Measurements from ENCODE around the gene FAM229B. TPM values are rescaled to one million over a fixed set of nuclear protein-coding genes. Genes with fewer than 3 reads are reported as not detected.
"Not testable (repeated sequence)": the region's sequence is repeated elsewhere in the genome, so short reads cannot be mapped to it uniquely, and the experiment has no call there.

Gene FAM229B
- total RNA-seq, 1 donor: 11.6 TPM

GRCh38 chr6:112049026-112049799, 38.2 kb upstream of the FAM229B start:
- Histone ChIP-seq H3K27ac (ENCODE audit: low read depth, low read length) (no peak overlapping the region), H3K4me3 (ENCODE audit: insufficient read depth, low read length) (no peak overlapping the region), H2AFZ (ENCODE audit: low read length) (peak overlapping the region; percentile 58), H3K79me2 (ENCODE audit: insufficient read depth, low read length) (no peaks in the 10 kb centered on the region), H3K27me3 (ENCODE audit: insufficient read depth, low read length) (no peaks in the 10 kb centered on the region), H4K20me1 (ENCODE audit: insufficient read depth, low read length) (no peaks in the 10 kb centered on the region), H3K36me3 (ENCODE audit: insufficient read depth, low read length) (no peaks in the 10 kb centered on the region), H3K9me3 (ENCODE audit: low read depth, low read length) (no peaks in the 10 kb centered on the region), H3K4me1 (ENCODE audit: insufficient read depth, low read length) (peaks cover 14% of the 10 kb centered on the region), H3K4me2 (ENCODE audit: insufficient read depth, low read length) (no peak overlapping the region)
- DNase-seq (ENCODE audit: insufficient read length, low spot score, missing footprints): peak; percentile 37
- no peak for TF ChIP-seq CTCF (IDR thresholded peaks at IDR 0.05; ENCODE audit: extremely low read depth, low read depth, low read length)

- H3K4me2 ChIP-seq (ENCODE audit: insufficient read depth, low read length): no peak overlapping the region
- H3K36me3 ChIP-seq (ENCODE audit: insufficient read depth, low read length): no peaks in the 10 kb centered on the region
Measured at GRCh38 chr6:112049996-112050395, 37.4 kb upstream of the FAM229B start.

DNA sequence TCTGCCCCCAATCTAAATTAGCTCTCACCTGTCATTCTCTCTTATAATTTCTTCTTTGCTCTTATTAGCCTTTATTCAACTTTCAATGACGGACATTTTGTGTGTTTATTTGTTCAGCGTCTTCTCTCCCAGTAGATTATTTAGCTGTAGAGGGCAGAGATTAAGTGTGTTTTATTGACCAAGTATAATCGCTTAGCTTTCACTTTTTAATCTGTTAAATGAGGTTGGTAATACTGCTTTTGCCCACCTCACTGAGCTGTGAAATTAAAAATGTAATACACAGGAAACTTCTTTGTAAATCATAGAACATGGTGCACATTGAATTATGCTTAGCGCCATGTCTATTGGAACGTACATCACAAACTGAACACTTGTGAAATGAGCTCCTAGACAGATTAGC, 37.0 kb upstream of the FAM229B start:
- no peak overlapping the region for H3K4me2 ChIP-seq (ENCODE audit: insufficient read depth, low read length)
- H4K20me1 ChIP-seq (ENCODE audit: insufficient read depth, low read length): no peaks in the 10 kb centered on the region
- no peaks in the 10 kb centered on the region for H3K36me3 ChIP-seq (ENCODE audit: insufficient read depth, low read length)
- no peak overlapping the region for H3K27ac ChIP-seq (ENCODE audit: low read depth, low read length)
- no peak overlapping the region for H3K4me3 ChIP-seq (ENCODE audit: insufficient read depth, low read length)
- no peaks in the 10 kb centered on the region for H3K9me3 ChIP-seq (ENCODE audit: low read depth, low read length)
- TF ChIP-seq CTCF (IDR thresholded peaks at IDR 0.05; ENCODE audit: extremely low read depth, low read depth, low read length): no peak
- no peak overlapping the region for H2AFZ ChIP-seq (ENCODE audit: low read length)
- no peaks in the 10 kb centered on the region for H3K27me3 ChIP-seq (ENCODE audit: insufficient read depth, low read length)
- peak; percentile 36 for DNase-seq (ENCODE audit: insufficient read length, low spot score, missing footprints)
- no peaks in the 10 kb centered on the region for H3K79me2 ChIP-seq (ENCODE audit: insufficient read depth, low read length)
- peaks cover 2% of the 10 kb centered on the region for H3K4me1 ChIP-seq (ENCODE audit: insufficient read depth, low read length)

More at GRCh38 chr6:112049996-112050395, 37.4 kb upstream of the FAM229B start:
- Histone ChIP-seq H3K4me3 (ENCODE audit: insufficient read depth, low read length) (no peak overlapping the region), H3K27ac (ENCODE audit: low read depth, low read length) (no peak overlapping the region), H4K20me1 (ENCODE audit: insufficient read depth, low read length) (no peaks in the 10 kb centered on the region), H3K4me1 (ENCODE audit: insufficient read depth, low read length) (peaks cover 6% of the 10 kb centered on the region), H3K27me3 (ENCODE audit: insufficient read depth, low read length) (no peaks in the 10 kb centered on the region), H2AFZ (ENCODE audit: low read length) (no peak overlapping the region), H3K79me2 (ENCODE audit: insufficient read depth, low read length) (no peaks in the 10 kb centered on the region), H3K9me3 (ENCODE audit: low read depth, low read length) (no peaks in the 10 kb centered on the region)
- DNase-seq (ENCODE audit: insufficient read length, low spot score, missing footprints): no peak
- no peak for TF ChIP-seq CTCF (IDR thresholded peaks at IDR 0.05; ENCODE audit: extremely low read depth, low read depth, low read length)

- H3K79me2 ChIP-seq (ENCODE audit: insufficient read depth, low read length); H3K36me3 ChIP-seq (ENCODE audit: insufficient read depth, low read length); H3K9me3 ChIP-seq (ENCODE audit: low read depth, low read length); H3K4me3 ChIP-seq (ENCODE audit: insufficient read depth, low read length); H3K27ac ChIP-seq (ENCODE audit: low read depth, low read length); H3K4me2 ChIP-seq (ENCODE audit: insufficient read depth, low read length); H2AFZ ChIP-seq (ENCODE audit: low read length); DNase-seq (ENCODE audit: insufficient read length, low spot score, missing footprints); H3K27me3 ChIP-seq (ENCODE audit: insufficient read depth, low read length); H3K4me1 ChIP-seq (ENCODE audit: insufficient read depth, low read length); H4K20me1 ChIP-seq (ENCODE audit: insufficient read depth, low read length): not testable (repeated sequence)
Measured at GRCh38 chr6:112051251-112051740, 36.1 kb upstream of the FAM229B start.
